Measurements from ENCODE around the gene SFN.
"Not testable (repeated sequence)": the region's sequence is repeated elsewhere in the genome, so short reads cannot be mapped to it uniquely, and the experiment has no call there.

The SFN gene

DNA sequence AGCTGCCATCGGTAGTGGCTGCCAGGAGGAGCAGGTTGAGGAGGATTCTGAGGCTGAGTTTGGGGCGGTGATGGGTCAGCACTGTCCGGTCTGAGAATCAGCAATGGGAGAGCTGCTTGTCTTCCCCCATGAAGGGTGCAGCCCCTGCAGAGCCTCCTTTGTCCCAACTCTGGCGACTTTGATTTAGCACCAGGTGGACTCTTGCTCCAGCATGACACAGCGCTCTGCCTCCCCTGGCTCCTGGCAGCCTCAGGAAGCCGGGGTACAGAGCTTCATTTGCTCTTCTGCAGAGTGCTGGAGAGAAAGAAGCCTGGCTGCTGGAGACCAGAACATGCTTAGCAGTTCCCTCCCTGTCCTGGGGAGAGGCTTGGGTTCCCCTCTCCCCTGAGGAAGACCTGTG, 23.2 kb upstream of the SFN start:
- in situ Hi-C loops (cut with MboI; ENCODE audit: low pct_unique_long_range_greater_than_20kb, low sequenced_read_pairs, unreplicated experiment): no loop called here
- TF ChIP-seq, protein P1, sequence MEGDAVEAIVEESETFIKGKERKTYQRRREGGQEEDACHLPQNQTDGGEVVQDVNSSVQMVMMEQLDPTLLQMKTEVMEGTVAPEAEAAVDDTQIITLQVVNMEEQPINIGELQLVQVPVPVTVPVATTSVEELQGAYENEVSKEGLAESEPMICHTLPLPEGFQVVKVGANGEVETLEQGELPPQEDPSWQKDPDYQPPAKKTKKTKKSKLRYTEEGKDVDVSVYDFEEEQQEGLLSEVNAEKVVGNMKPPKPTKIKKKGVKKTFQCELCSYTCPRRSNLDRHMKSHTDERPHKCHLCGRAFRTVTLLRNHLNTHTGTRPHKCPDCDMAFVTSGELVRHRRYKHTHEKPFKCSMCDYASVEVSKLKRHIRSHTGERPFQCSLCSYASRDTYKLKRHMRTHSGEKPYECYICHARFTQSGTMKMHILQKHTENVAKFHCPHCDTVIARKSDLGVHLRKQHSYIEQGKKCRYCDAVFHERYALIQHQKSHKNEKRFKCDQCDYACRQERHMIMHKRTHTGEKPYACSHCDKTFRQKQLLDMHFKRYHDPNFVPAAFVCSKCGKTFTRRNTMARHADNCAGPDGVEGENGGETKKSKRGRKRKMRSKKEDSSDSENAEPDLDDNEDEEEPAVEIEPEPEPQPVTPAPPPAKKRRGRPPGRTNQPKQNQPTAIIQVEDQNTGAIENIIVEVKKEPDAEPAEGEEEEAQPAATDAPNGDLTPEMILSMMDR (IDR thresholded peaks at IDR 0.05; ENCODE audit: extremely low read depth, insufficient read depth, missing control alignments): no peak
- DNase-seq (ENCODE audit: low spot score): no peak

DNA sequence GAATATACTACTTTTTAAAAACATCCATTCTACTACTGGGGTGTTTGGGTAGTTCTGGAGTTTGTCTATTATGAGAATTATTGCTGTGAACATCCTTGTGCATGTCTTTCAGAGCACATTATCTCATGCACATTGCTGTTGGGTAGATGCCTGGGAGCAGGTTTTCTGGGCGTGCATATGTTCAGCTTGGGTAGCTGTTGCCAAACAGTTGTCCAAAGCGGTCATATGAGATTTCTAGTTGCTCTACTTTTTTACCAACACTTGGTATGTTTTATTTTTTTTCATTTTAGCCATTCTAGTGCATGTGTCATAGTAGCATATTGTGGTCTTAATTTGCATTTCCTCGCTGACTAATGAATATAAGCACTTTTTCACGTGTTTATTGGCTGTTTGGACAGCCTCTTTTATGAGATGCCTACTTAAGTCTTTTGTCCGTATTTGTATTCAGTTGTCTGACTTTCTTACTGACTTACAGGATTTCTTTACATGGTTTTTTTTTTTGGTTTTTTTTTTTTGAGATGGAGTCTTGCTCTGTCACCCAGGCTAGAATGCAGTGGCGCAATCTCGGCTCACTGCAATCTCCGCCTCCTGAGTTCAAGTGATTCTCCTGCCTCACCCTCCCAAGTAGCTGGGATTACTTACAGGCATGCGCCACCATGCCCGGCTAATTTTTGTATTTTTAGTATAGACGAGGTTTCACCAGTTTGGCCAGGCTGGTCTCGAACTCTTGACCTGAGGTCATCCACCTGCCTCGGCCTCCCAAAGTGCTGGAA, 18.3 kb upstream of the SFN start:
- TF ChIP-seq, protein P1 (IDR thresholded peaks at IDR 0.05; ENCODE audit: extremely low read depth, insufficient read depth, missing control alignments): no peak
- in situ Hi-C loops (cut with MboI; ENCODE audit: low pct_unique_long_range_greater_than_20kb, low sequenced_read_pairs, unreplicated experiment): no loop called here
- no peak for DNase-seq (ENCODE audit: low spot score)

DNA sequence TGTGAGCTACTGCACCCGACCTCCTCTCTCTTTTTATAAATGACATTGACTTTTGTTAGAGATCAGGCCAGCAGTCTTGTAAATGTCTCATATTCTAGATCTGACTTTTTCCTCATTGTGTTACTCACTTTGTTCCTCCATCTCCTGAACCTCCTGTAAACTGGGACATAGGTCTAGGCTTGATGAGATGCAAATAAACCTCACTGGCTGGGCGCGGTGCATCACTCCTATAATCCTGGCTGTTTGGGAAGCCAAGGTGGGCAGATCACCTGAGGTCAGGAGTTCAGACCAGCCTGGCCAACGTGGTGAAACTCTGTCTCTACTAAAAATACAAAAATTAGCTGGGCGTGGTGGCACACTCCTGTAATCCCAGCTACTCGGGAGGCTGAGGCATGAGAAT, 15.1 kb upstream of the SFN start:
- DNase-seq (ENCODE audit: low spot score); in situ Hi-C loops (cut with MboI; ENCODE audit: low pct_unique_long_range_greater_than_20kb, low sequenced_read_pairs, unreplicated experiment): not testable (repeated sequence)

DNA sequence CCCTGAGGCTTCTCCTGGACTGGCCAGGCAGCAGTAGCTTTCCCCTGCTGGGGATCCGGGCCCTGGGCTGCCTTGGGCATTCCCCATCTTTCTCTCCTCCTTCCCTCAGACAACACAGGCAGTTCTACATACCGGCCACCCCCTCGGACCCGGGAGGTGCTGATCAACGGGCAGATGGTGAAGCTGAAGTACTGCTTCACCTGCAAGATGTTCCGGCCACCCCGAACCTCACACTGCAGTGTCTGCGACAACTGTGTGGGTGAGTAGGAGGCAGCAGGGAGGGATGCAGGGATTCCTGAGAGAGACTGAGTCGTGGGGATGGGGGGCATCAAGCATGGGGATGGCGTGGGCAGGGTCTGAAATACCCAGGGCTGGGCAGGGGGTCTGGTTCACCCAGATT, 14.4 kb upstream of the SFN start:
- in situ Hi-C loops (cut with MboI; ENCODE audit: low pct_unique_long_range_greater_than_20kb, low sequenced_read_pairs, unreplicated experiment): no loop called here
- TF ChIP-seq, protein P1 (IDR thresholded peaks at IDR 0.05; ENCODE audit: extremely low read depth, insufficient read depth, missing control alignments): no peak
- no peak for DNase-seq (ENCODE audit: low spot score)

DNA sequence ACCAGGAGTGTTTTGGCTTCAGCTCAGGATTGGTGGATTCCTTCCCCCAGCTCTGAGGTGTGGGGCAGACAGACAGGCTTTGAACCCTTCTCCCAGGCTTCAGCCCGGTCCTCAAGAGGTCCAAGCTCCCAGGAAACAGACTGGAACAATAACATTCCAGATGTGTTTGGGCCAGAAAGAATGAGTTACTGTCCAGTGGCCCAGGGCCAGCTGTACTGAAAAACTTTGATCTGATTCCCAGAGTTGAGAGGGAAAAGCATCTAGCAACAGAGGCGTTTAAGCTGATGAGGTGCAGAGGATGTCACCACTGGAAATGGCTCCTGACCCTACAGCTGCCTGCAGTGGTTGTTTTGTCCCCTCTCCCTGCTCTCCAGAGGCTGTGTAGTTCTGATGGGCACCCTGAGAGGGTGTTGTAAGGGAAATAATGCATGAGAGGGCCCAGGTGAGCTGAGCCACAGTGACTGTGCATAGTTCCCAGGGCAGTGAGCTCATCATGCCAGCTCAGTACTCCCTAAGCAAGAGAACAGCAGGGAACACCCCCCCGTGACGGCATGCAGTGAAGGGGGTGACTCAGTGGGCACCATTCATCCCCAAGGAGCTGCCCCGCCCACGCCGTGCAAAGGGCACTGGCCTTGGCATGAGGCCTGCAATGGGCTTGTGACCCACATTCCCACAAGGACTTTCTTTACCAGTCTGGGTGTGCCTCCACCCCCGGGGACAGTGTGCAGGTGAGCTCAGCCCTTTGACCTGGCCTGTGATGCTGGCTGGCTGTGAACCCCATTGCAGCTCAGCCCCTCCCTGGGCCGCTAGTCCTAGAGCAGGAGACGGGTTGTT, 13.8 kb upstream of the SFN start:
- in situ Hi-C loops (cut with MboI; ENCODE audit: low pct_unique_long_range_greater_than_20kb, low sequenced_read_pairs, unreplicated experiment): no loop called here
- no peak for DNase-seq (ENCODE audit: low spot score)
- TF ChIP-seq, protein P1 (IDR thresholded peaks at IDR 0.05; ENCODE audit: extremely low read depth, insufficient read depth, missing control alignments): no peak

DNA sequence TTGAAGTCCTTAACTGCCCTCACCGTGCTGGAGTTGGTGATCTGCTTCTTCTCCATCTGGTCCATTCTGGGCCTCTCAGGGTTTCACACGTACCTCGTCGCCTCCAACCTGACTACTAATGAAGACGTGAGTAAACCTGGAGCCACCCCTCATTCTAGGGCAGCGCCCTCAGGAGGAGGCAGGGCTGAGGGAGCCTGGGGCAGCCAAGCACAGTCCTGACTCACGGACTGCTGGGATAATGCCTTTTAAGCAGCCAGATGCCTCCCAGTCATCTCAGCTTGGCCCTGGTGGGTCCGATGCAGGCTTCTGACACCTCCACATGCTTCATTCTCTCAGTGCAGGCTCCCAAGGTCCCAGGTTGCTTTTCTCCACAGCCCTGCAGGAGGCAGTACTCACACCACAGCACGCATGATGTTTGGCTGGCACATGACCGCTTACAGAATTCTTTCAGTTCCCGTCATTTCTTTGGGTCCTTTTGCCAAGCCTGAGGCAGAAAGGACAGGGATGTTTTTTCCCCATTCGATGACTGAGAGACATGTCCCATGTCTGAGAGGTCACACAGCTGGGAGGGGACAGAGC, 11.8 kb upstream of the SFN start:
- TF ChIP-seq, protein P1 (IDR thresholded peaks at IDR 0.05; ENCODE audit: extremely low read depth, insufficient read depth, missing control alignments): no peak
- no peak for DNase-seq (ENCODE audit: low spot score)
- in situ Hi-C loops (cut with MboI; ENCODE audit: low pct_unique_long_range_greater_than_20kb, low sequenced_read_pairs, unreplicated experiment): no loop called here

DNA sequence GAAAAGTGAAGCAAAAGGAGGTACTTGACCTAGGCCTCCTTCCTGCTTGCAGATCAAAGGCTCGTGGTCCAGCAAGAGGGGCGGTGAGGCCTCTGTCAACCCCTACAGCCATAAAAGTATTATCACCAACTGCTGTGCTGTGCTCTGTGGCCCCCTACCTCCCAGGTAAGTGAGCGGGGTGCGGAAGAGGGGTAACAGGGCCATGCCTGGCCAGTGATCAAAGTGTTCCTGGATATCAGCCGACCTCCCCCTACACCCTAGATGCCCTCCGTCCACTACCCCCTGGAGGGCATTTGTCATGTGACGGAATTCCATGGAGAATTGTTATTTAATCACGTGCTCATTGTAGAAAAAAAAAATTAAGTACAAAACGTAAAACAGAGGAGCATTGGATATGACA, 10.2 kb upstream of the SFN start:
- TF ChIP-seq, protein P1 (IDR thresholded peaks at IDR 0.05; ENCODE audit: extremely low read depth, insufficient read depth, missing control alignments): no peak
- in situ Hi-C loops (cut with MboI; ENCODE audit: low pct_unique_long_range_greater_than_20kb, low sequenced_read_pairs, unreplicated experiment): no loop called here
- DNase-seq (ENCODE audit: low spot score): no peak
